ENCODE measurements around the gene UBL4B. TPM values are rescaled to one million over a fixed set of nuclear protein-coding genes. Genes with fewer than 3 reads are reported as not detected.

Gene UBL4B
- total RNA-seq, 2 donors from 2014 or later, result not detected

GRCh38 chr1:110098222-110099026, 13.8 kb upstream of the UBL4B start:
- no peaks in the 10 kb centered on the region for H3K9me3 ChIP-seq
- no peaks in the 10 kb centered on the region for H3K36me3 ChIP-seq (replicated peaks in 1 of 2; ENCODE audit: insufficient read depth in 1 of 2, low read depth in 2 of 2)
- H3K27me3 ChIP-seq, result no peaks in the 10 kb centered on the region
- H3K4me3 ChIP-seq, result no peak overlapping the region
- intact Hi-C loops (cut with DNase I), result no loop called here
- WGBS, 2 donors, result 72 to 80% methylated on average over 8 to 9 of the region's 9 CpGs
- no peak overlapping the region for H3K27ac ChIP-seq
- no peaks in the 10 kb centered on the region for H3K4me1 ChIP-seq
- TF ChIP-seq POLR2A (IDR thresholded peaks at IDR 0.05) (no peak), CTCF (IDR thresholded peaks at IDR 0.05) (no peak)
- no peak for ATAC-seq
- no peak for DNase-seq

- Histone ChIP-seq H3K27me3 (no peaks in the 10 kb centered on the region), H3K4me3 (no peak overlapping the region), H3K4me1 (no peaks in the 10 kb centered on the region), H3K27ac (no peak overlapping the region), H3K36me3 (replicated peaks in 1 of 2; ENCODE audit: insufficient read depth in 1 of 2, low read depth in 2 of 2) (no peaks in the 10 kb centered on the region), H3K9me3 (no peaks in the 10 kb centered on the region)
- WGBS, 2 donors, result 54 to 60% methylated on average over 2 of the region's 2 CpGs
- DNase-seq, result no peak
- intact Hi-C loops (cut with DNase I), result loop anchor here (5.0 kb wide), 1 partner anchor 48 kb away; no protein-coding TSS in a partner anchor
- ATAC-seq, result no peak
- TF ChIP-seq CTCF (IDR thresholded peaks at IDR 0.05) (no peak), POLR2A (IDR thresholded peaks at IDR 0.05) (no peak)
These were observed 11.9 kb upstream of the UBL4B start for GRCh38 chr1:110100335-110100734.

GRCh38 chr1:110102081-110102480, 10.2 kb upstream of the UBL4B start:
- Histone ChIP-seq H3K4me1 (no peaks in the 10 kb centered on the region), H3K27me3 (no peaks in the 10 kb centered on the region), H3K36me3 (replicated peaks in 1 of 2; ENCODE audit: insufficient read depth in 1 of 2, low read depth in 2 of 2) (no peaks in the 10 kb centered on the region), H3K4me3 (no peak overlapping the region), H3K27ac (no peak overlapping the region), H3K9me3 (no peaks in the 10 kb centered on the region)
- ATAC-seq (no peak), DNase-seq (no peak)
- WGBS, 2 donors, result 52 to 76% methylated on average over 6 to 7 of the region's 7 CpGs
- intact Hi-C loops (cut with DNase I), result loop anchor here (5.0 kb wide), 1 partner anchor 50 kb away; no protein-coding TSS in a partner anchor
- TF ChIP-seq POLR2A (IDR thresholded peaks at IDR 0.05) (no peak), CTCF (IDR thresholded peaks at IDR 0.05) (no peak)

GRCh38 chr1:110106013-110106941, 6.0 kb upstream of the UBL4B start:
- Histone ChIP-seq H3K4me3 (no peak overlapping the region), H3K4me1 (no peaks in the 10 kb centered on the region), H3K27ac (no peak overlapping the region), H3K9me3 (no peaks in the 10 kb centered on the region), H3K27me3 (no peaks in the 10 kb centered on the region), H3K36me3 (replicated peaks in 1 of 2; ENCODE audit: insufficient read depth in 1 of 2, low read depth in 2 of 2) (no peaks in the 10 kb centered on the region)
- DNase-seq, result peak; percentile 74 to 77 (median 76)
- peak; percentile 87 to 93 (median 91) for TF ChIP-seq CTCF (IDR thresholded peaks at IDR 0.05)
- TF ChIP-seq POLR2A (IDR thresholded peaks at IDR 0.05), result no peak
- ATAC-seq, result peak; percentile 91
- WGBS, 2 donors, result 0 to 15% methylated on average over 1 to 8 of the region's 8 CpGs
- intact Hi-C loops (cut with DNase I), result no loop called here

Data from body of pancreas (tissue), 4 donors.